NCI-H345 (cell line): ENCODE results near the gene RAB40C.
A peak's percentile ranks its signal among the peaks of the same experiment; 100 is the strongest.

ENCODE experiments used
- DNase-seq: peaks from one replicate; lab custom pipeline; 2025; lab: John Stamatoyannopoulos, UW

Gene RAB40C

GRCh38 chr16:559411-560203 lies 30.3 kb upstream of the RAB40C start:
- DNase-seq = no peak

GRCh38 chr16:560204-560700 lies 29.6 kb upstream of the RAB40C start, which contains the start of gene PRR35:
TSS of gene PRR35 (plus strand) at chr16:560394. CDS start at chr16:563295, 2,901 bp downstream.
- DNase-seq = no peak

- DNase-seq = no peak
Measured at GRCh38 chr16:560701-561412, 29.0 kb upstream of the RAB40C start.

- no peak for DNase-seq
Measured at GRCh38 chr16:561413-561794, 28.5 kb upstream of the RAB40C start.

- no peak for DNase-seq
Measured at GRCh38 chr16:561957-562938, 27.6 kb upstream of the RAB40C start.

GRCh38 chr16:563072-563644 lies 26.7 kb upstream of the RAB40C start:
- DNase-seq = no peak

GRCh38 chr16:564690-565418 lies 25.0 kb upstream of the RAB40C start:
- DNase-seq = no peak

GRCh38 chr16:565419-566330 lies 24.2 kb upstream of the RAB40C start:
- no peak for DNase-seq

- no peak for DNase-seq
Measured at GRCh38 chr16:566475-567372, 23.1 kb upstream of the RAB40C start, which contains the start of gene NHLRC4. TSS of gene NHLRC4 (plus strand) at chr16:567005. CDS start at chr16:568048, 1,043 bp downstream.

GRCh38 chr16:567373-568256 lies 22.3 kb upstream of the RAB40C start:
- DNase-seq = no peak

- no peak for DNase-seq
Measured at GRCh38 chr16:568401-569258, 21.2 kb upstream of the RAB40C start.

GRCh38 chr16:569445-570254 lies 20.2 kb upstream of the RAB40C start, which contains the start of gene PIGQ:
TSS of gene PIGQ (plus strand) at chr16:569968. CDS start at chr16:574075, 4,107 bp downstream.
- DNase-seq = peak; percentile 55

GRCh38 chr16:572865-573650 lies 16.8 kb upstream of the RAB40C start:
- no peak for DNase-seq

- DNase-seq = no peak
Measured at GRCh38 chr16:574021-574760, 15.7 kb upstream of the RAB40C start.
